Fibroblast of peridontal ligament (primary cell): Measurements from ENCODE around the gene UGT1A8.
"Not testable (repeated sequence)": the region's sequence is repeated elsewhere in the genome, so short reads cannot be mapped to it uniquely, and the experiment has no call there.

Experiments used
- DNase-seq: peaks from one replicate; pipeline ENCODE4 v3.0.0-alpha.2; 2010; ENCODE audit errors: extremely low read depth

Gene UGT1A8

DNA sequence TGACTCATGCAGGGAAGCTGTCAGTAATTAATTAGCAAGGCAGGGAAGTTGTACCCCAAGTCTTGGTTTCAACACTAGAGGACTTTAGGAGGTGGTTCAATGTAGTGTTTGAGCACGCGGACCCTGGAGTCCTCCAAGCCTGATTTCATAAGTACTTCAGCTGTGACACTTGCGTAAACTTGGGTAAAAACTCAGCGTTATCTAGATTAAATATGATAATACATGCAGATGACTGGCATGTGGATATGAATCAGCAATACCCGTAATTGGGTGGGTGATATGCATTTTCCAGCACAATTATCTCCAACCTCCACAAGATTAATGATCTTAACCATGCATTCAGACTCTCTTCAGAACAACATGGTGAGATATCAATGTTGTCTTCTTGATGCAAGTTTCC is 69.5 kb downstream of the UGT1A8 start:
- DNase-seq, result no peak

GRCh38 chr2:233688341-233688740 is 70.9 kb downstream of the UGT1A8 start:
- no peak for DNase-seq

DNA sequence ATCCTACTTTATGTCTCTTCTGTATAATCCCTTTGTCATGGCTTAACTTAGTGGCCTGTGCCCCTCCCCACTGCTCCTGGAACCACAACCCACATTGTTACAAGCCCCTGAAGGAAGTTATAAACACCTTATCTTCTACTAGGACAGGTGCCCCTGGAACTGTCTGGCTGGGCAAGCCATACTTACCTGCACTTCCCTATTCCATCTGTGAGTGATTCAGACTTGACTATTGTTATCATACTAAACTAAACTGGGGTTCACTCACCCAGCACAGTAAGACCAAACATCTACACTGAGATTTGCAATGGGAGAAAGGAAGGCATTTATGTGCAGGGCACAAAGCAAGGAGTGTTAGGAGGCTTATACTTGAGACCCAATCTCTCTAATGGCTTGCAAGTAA is 71.6 kb downstream of the UGT1A8 start:
- no peak for DNase-seq

DNA sequence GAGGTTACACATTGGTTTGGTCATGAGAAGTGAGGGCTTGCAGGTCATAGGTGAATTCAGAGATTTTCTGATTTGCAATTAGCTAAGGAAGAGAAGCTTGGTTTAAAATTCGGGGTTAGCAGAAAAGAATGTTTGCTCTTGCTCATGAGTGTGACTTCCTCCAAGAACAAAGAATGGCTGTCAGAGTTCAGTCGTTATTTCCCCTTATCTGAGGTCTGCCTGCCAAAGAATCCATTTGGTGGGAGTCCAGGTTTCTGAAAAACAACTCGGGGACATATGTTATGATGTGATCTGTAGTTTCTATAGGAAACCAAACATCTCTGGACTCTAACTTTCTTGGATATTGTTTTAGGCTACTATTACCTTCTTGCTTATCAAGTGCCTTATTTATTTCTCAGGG is 72.1 kb downstream of the UGT1A8 start:
- DNase-seq, result no peak

GRCh38 chr2:233690444-233690843 is 73.0 kb downstream of the UGT1A8 start:
- DNase-seq, result no peak

GRCh38 chr2:233691443-233692433 is 74.3 kb downstream of the UGT1A8 start:
- DNase-seq, result no peak

- DNase-seq, result no peak
Measured at GRCh38 chr2:233692648-233693047, 75.2 kb downstream of the UGT1A8 start, which contains the start of gene UGT1A6. UGT1A6 (plus strand) TSS chr2:233692890; CDS start chr2:233693005, 115 bp downstream.

GRCh38 chr2:233693963-233694362 is 76.5 kb downstream of the UGT1A8 start:
- no peak for DNase-seq

DNA sequence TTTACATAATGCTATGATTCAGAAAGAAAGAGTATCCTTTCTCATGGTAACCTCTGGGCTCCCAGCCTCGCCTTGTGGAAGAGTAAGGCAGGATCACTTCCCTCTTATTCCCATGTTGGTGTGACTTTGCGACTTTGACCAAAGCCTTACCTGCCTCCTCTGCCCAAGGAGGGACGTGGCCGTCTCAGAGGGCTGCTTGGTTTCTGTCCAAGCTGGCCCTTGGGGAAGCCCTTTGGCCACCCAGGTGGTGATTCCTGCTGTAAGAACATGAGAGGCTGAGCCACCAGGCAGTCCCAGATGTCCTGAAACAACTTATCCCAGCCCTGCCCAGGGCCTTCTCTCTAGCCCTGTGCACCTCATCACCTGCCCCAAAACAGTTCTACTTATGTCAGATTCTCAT is 81.3 kb downstream of the UGT1A8 start:
- DNase-seq, result no peak

GRCh38 chr2:233699424-233700027 is 82.1 kb downstream of the UGT1A8 start:
- no peak for DNase-seq

GRCh38 chr2:233700028-233700635 is 82.7 kb downstream of the UGT1A8 start:
- DNase-seq, result peak; percentile 83

- DNase-seq, result not testable (repeated sequence)
Measured at GRCh38 chr2:233700842-233701241, 83.4 kb downstream of the UGT1A8 start.

- no peak for DNase-seq
Measured at GRCh38 chr2:233702238-233702637, 84.8 kb downstream of the UGT1A8 start.

DNA sequence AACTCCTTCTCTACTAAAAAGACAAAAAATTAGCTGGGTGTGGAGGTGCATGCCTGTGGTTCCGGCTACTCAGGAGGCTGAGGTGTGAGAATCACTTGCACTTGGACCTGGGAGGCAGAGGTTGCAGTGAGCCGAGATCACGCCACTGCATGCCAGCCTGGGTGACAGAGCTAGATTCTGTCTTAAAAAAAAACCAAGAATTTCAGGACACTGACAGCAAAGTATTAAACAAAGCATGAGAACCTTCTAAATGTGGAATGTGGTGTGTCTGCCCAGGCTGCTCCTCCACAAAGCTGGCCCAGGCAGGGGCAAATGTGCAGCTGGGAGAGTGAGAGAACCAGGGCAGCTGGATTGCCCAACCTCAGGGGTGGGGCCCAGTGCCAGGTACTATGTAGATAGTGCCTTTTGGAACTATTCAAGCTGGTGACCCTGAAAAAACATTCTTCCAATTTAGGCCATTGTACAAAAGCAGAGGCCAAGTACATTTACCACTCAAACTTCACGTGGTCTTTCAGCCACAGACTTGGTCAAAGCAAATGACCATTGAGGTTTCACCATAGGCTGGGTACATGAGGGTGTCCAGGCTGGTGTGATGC is 88.6 kb downstream of the UGT1A8 start:
- peak; percentile 9 for DNase-seq

DNA sequence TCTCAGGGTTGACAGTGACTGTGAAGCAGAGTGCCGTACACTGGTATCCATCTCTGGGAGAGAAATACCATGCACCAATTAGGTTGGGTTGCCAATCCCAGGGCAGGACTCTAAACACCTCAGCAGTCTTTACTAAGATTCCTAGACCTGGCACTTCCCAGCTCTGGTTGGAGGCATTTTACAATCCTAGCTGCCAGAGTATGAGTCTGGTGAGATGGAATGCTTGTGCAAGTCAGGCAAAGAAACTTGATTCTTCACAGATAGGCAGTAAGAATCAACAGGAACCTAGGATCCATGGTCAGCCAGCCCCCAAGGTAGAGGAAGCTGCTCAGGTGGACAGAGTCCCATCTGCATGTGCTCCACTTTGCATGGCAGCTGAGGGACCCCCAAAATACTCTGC is 89.3 kb downstream of the UGT1A8 start:
- DNase-seq, result peak; percentile 53

GRCh38 chr2:233707940-233708644 is 90.7 kb downstream of the UGT1A8 start:
- peak; percentile 22 for DNase-seq

GRCh38 chr2:233708942-233709341 is 91.5 kb downstream of the UGT1A8 start:
- no peak for DNase-seq

GRCh38 chr2:233711312-233712008 is 94.0 kb downstream of the UGT1A8 start:
- DNase-seq, result peak; percentile 74

DNA sequence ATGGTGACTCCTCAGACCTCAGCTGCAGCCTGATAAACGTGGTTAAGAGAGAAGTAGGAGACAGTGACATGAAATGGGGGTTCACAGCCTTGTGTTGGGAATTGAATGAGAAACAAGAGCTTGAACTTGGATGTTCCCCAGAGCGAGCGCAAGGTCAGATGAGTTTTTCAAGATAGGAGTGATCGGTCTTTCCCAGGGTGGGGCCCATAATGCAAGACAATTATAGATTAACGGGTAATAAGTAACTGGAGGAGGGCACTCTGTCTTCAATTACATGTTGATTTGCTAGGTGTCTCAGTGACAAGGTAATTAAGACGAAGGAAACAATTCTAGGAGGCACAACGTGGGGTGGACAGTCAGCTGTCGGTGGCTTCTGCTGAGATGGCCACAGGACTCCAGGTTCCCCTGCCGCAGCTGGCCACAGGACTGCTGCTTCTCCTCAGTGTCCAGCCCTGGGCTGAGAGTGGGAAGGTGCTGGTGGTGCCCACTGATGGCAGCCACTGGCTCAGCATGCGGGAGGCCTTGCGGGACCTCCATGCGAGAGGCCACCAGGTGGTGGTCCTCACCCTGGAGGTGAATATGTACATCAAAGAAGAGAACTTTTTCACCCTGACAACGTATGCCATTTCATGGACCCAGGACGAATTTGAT is 95.3 kb downstream of the UGT1A8 start, which contains the start of gene UGT1A5:
TSS of gene UGT1A5 (plus strand) at position 297 of the 651 bp plus-strand sequence. CDS start at position 382, 85 bp downstream.
- DNase-seq, result no peak

GRCh38 chr2:233713262-233713615 is 95.8 kb downstream of the UGT1A8 start:
- DNase-seq, result no peak
